ENCODE data around the gene DHFR. TPM values are rescaled to one million over a fixed set of nuclear protein-coding genes. Genes with fewer than 3 reads are reported as not detected.

The DHFR gene
- total and polyA plus RNA-seq, 2 of the 8 experiments (the other 6 are each of a cell fraction or from before 2014, with no cell fraction given): 46.4 to 88.9 TPM

DNA sequence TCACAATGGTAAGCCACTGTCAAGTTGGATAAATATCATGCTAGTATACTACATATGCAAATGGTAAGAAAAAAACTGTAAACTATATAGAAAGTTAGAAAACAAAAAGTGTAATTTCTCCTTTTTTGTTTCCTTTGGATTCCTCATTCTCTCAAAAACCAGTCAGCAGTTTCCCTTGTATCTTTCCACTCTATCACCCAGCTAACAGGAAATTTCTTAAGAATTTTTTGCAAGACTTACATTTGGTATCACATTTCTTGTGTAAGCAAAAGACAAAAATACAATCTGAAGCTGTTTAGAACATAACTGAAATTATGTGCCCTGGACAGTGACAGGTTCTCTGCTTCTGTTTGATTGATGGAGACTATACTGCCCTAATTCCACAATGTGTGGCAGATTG, 25.5 kb downstream of the DHFR start:
- no peaks in the 10 kb centered on the region for H3K4me1 ChIP-seq (replicated peaks in 1 of 4; ENCODE audit: control insufficient read depth in 3 of 4, insufficient read depth in 4 of 4, low read length in 3 of 4)
- H3K9me3 ChIP-seq (ENCODE audit: insufficient read depth in 2 of 2, low read depth in 1 of 2, low read length in 1 of 2): no peaks in the 10 kb centered on the region
- no peak overlapping the region for H3K4ac ChIP-seq (replicated peaks; ENCODE audit: insufficient read length, low read depth, low read length)
- H3K27me3 ChIP-seq (replicated peaks in 1 of 4; ENCODE audit: control insufficient read depth in 3 of 4, extremely low read depth in 1 of 4, insufficient read depth in 3 of 4, low read length in 3 of 4): no peaks in the 10 kb centered on the region
- H4K5ac ChIP-seq (ENCODE audit: insufficient read length, low read depth, low read length): no peak overlapping the region
- no peak overlapping the region for H3K56ac ChIP-seq (replicated peaks; ENCODE audit: insufficient read length, low read depth, low read length)
- H2BK15ac ChIP-seq (ENCODE audit: low read length): no peak overlapping the region
- H3K14ac ChIP-seq (ENCODE audit: insufficient read length): no peak overlapping the region
- CTCF ChIA-PET (ENCODE audit: partially characterized antibody): no interaction called here
- no peak overlapping the region for H2BK5ac ChIP-seq (ENCODE audit: low read depth, low read length)
- H3K23ac ChIP-seq (ENCODE audit: insufficient read length): no peak overlapping the region
- H3K4me2 ChIP-seq (ENCODE audit: insufficient read depth in 1 of 2, low read depth in 2 of 2, low read length in 2 of 2): no peak overlapping the region
- H3K23me2 ChIP-seq (ENCODE audit: low read depth, low read length): no peaks in the 10 kb centered on the region
- FAIRE-seq (no peak), DNase-seq (ENCODE audit: low read depth in 1 of 2, low spot score in 2 of 2) (no peak)
- no peak overlapping the region for H3K27ac ChIP-seq (ENCODE audit: low read depth, low read length)
- H4K91ac ChIP-seq (replicated peaks; ENCODE audit: insufficient read length, low read length): no peak overlapping the region
- peaks cover 0 to 46% (median 11%) of the 10 kb centered on the region in 4 experiments; a peak in 6 of 8 replicates for H3K36me3 ChIP-seq (ENCODE audit: control insufficient read depth in 2 of 4, insufficient read depth in 4 of 4, low read length in 3 of 4)
- no peak overlapping the region for H2BK20ac ChIP-seq (ENCODE audit: low read length)
- H3K4me3 ChIP-seq (ENCODE audit: extremely low read depth in 1 of 4, insufficient read depth in 2 of 4, low read depth in 3 of 4, low read length in 4 of 4): no peak overlapping the region
- no peak overlapping the region for H3K9ac ChIP-seq (replicated peaks in 1 of 4; ENCODE audit: extremely low read depth in 1 of 4, low read depth in 3 of 4, low read length in 3 of 4)
- no peak overlapping the region for H2AK5ac ChIP-seq (ENCODE audit: low read depth, low read length)
- no peaks in the 10 kb centered on the region for H4K20me1 ChIP-seq (replicated peaks in 1 of 2; ENCODE audit: control insufficient read depth in 1 of 2, insufficient read depth in 2 of 2, low read length in 2 of 2)
- POLR2A ChIA-PET (ENCODE audit: partially characterized antibody): interaction anchor here (1.0 kb wide), 1 partner anchor 24 kb away, joined by 3 read pairs; no protein-coding TSS in a partner anchor
- H3K18ac ChIP-seq (ENCODE audit: extremely low read depth, low read length): no peak overlapping the region
- no peak overlapping the region for H2AFZ ChIP-seq (ENCODE audit: low read length)
- TF ChIP-seq RBBP5 (IDR thresholded peaks at IDR 0.05; ENCODE audit: borderline replicate concordance, low read depth, low read length) (no peak), RFX5 (IDR thresholded peaks at IDR 0.05; ENCODE audit: borderline replicate concordance, low read depth, low read length) (no peak), CBX5 (IDR thresholded peaks at IDR 0.05; ENCODE audit: low read depth, low read length) (no peak), RAD21 (IDR thresholded peaks at IDR 0.05 in 1 of 2, conservative IDR thresholded peaks at IDR 0.05 in 1 of 2; ENCODE audit: low read depth in 2 of 2, low read length in 2 of 2) (no peak)
- no peak overlapping the region for H4K8ac ChIP-seq (ENCODE audit: extremely low read depth, insufficient read depth, low read length)
- H2BK12ac ChIP-seq (ENCODE audit: low read depth, low read length): no peak overlapping the region
- no peaks in the 10 kb centered on the region for H3K79me1 ChIP-seq (ENCODE audit: low read depth, low read length)
- H2BK120ac ChIP-seq (replicated peaks; ENCODE audit: low read depth, low read length): no peak overlapping the region
- no peaks in the 10 kb centered on the region for H3K79me2 ChIP-seq (ENCODE audit: control insufficient read depth in 1 of 2, insufficient read depth in 2 of 2, low read length in 2 of 2)
